HG03196 (cell line): Measurements from ENCODE around the gene NTRK3.
A peak's percentile ranks its signal among the peaks of the same experiment; 100 is the strongest.

Source experiments
- ATAC-seq: cut with Tn5 transposase; IDR thresholded peaks from one replicate; pipeline ENCODE4 v1.9.1; 2021; ENCODE audit not compliant: unreplicated experiment

The NTRK3 gene

GRCh38 chr15:88258093-88258641 lies 1.6 kb upstream of the NTRK3 start:
- no peak for ATAC-seq

GRCh38 chr15:88257311-88258092 lies 963 bp upstream of the NTRK3 start:
- ATAC-seq, result no peak

GRCh38 chr15:88255484-88256278 lies 858 bp downstream of the NTRK3 start:
- ATAC-seq, result no peak

- ATAC-seq, result no peak
Measured at GRCh38 chr15:88255087-88255483, 1.5 kb downstream of the NTRK3 start.

- no peak for ATAC-seq
Measured at GRCh38 chr15:88252441-88252840, 4.1 kb downstream of the NTRK3 start.

- ATAC-seq, result no peak
Measured at GRCh38 chr15:88250826-88251225, 5.7 kb downstream of the NTRK3 start.

GRCh38 chr15:88249220-88249619 lies 7.3 kb downstream of the NTRK3 start:
- ATAC-seq, result no peak

- no peak for ATAC-seq
Measured at GRCh38 chr15:88247914-88248313, 8.6 kb downstream of the NTRK3 start.

GRCh38 chr15:88246666-88247446 lies 9.7 kb downstream of the NTRK3 start:
- peak; percentile 83 for ATAC-seq

- no peak for ATAC-seq
Measured at GRCh38 chr15:88246081-88246480, 10.5 kb downstream of the NTRK3 start.

GRCh38 chr15:88243895-88244787 lies 12.4 kb downstream of the NTRK3 start:
- ATAC-seq, result peak; percentile 46

- no peak for ATAC-seq
Measured at GRCh38 chr15:88242586-88243555, 13.7 kb downstream of the NTRK3 start.

GRCh38 chr15:88241461-88241860 lies 15.1 kb downstream of the NTRK3 start:
- no peak for ATAC-seq

GRCh38 chr15:88241060-88241459 lies 15.5 kb downstream of the NTRK3 start:
- ATAC-seq, result no peak

- no peak for ATAC-seq
Measured at GRCh38 chr15:88239594-88239993, 16.9 kb downstream of the NTRK3 start.

GRCh38 chr15:88238618-88239430 lies 17.7 kb downstream of the NTRK3 start:
- ATAC-seq, result no peak

GRCh38 chr15:88234711-88235110 lies 21.8 kb downstream of the NTRK3 start:
- ATAC-seq, result no peak

- no peak for ATAC-seq
Measured at GRCh38 chr15:88233921-88234320, 22.6 kb downstream of the NTRK3 start.
